Lower leg skin (tissue), 4 donors: ENCODE data around the gene TP53I13. TPM values are rescaled to one million over a fixed set of nuclear protein-coding genes. Genes with fewer than 3 reads are reported as not detected.

ENCODE experiments used
- DNase-seq, 2 donors: peaks; one replicate each; pipeline ENCODE4 v3.0.0-alpha.2; 2019; ENCODE audit warnings: low spot score in 2 of 2
- H3K4me3 ChIP-seq: fragments of 200-600 bp; sonication (generic); 2 replicates; pipeline ENCODE4 v1.5.1; 2017; ENCODE audit warnings: mild to moderate bottlenecking, low read depth; ENCODE audit not compliant: poor library complexity, severe bottlenecking
- CTCF ChIP-seq, 3 donors: fragments of 450-650 bp; IDR thresholded peaks; one replicate each; pipeline ENCODE4 v1.5.1; 2016; ENCODE audit warnings: antibody characterized with exemption in 3 of 3, mild to moderate bottlenecking in 3 of 3, moderate library complexity in 2 of 3
- POLR2A ChIP-seq, 2 donors: fragments of 450-650 bp; IDR thresholded peaks; one replicate each; pipeline ENCODE4 v1.6.1; 2016 to 2017; ENCODE audit warnings: antibody characterized with exemption in 2 of 2, mild to moderate bottlenecking in 1 of 2, moderate library complexity in 1 of 2
- WGBS, 2 donors: methylation state at CpG; one replicate each; pipeline ENCODE4 v1.1.5; 2018; 5-methylcytosine and 5-hydroxymethylcytosine counted together
- intact Hi-C: fragments of 100-400 bp; cut with DNase I; formaldehyde crosslinking; loops from one replicate; pipeline ENCODE4 v1.15.0; 2023; ENCODE audit warnings: low total_unique reads
- total RNA-seq, 4 donors: library from RNA; depleted of rRNA; stranded (reverse); fragments of >200 nt; gene quantifications; one replicate each; pipeline ENCODE4 v1.1.0, GENCODE V29; 2016

The TP53I13 gene
- total RNA-seq, 4 donors from 2014 or later = 30.2 to 55.8 (median 34.5) TPM

DNA sequence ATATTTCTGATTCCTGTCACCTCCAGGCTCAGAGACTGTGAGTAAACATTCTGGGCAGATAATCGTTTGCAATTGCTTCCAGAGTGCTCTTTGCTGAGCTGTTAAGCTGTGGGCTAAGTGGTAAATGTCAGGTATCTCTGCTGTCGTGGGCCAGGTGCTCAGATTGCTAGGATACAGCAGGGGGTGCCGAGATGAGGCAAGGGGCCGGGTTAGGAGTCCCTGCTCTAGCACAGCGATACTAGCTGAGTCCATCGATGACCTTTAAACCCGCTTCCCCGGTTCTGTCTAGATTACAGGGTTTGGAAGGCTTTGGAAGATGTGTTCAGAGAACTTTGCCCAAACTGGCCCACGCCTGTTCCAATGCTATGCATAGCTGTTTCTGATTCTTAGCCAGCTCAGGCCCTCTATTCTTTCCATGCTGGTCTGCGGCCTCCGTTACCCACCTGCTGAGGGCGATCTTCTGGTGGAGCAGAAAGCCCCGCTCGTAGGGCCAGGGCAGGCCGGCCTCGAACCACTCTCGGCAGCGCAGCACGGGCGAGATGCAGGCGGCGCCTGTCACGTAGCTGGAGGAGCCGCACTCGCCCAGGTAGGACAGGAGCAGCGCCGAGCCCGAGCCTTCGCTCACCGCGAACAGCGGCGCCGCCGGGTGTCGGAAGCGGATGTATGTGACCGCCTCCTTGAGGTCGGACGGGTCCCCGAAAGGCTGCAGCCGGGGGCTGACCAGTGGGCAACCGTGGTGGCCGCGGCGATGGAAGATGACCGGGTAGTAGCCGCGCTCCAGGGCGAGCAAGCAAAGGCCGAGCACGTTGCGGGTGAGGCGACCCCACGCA, 2.6 kb upstream of the TP53I13 start:
- WGBS, 2 donors = 18 to 32% methylated on average over 32 to 51 of the region's 55 CpGs
- DNase-seq = peak; percentile 16 to 91
- intact Hi-C loops = no loop called here
- TF ChIP-seq CTCF (IDR thresholded peaks at IDR 0.05) (no peak), POLR2A (IDR thresholded peaks at IDR 0.05) (no peak)
- H3K4me3 ChIP-seq = peak overlapping the region; percentile 68

- intact Hi-C loops = no loop called here
These were observed 1.8 kb upstream of the TP53I13 start, which contains the start of gene ABHD15 for GRCh38 chr17:29566473-29567303. Gene ABHD15, minus strand, starts transcription at chr17:29567037. Its CDS starts 71 bp downstream, at chr17:29566966.

GRCh38 chr17:29567304-29567553, 1.3 kb upstream of the TP53I13 start:
- peak overlapping the region; percentile 68 for H3K4me3 ChIP-seq
- TF ChIP-seq CTCF (IDR thresholded peaks at IDR 0.05) (no peak), POLR2A (IDR thresholded peaks at IDR 0.05) (no peak)
- 0 to 1% methylated on average over 22 to 24 of the region's 27 CpGs for WGBS, 2 donors
- intact Hi-C loops = no loop called here
- DNase-seq = no peak

More at GRCh38 chr17:29566473-29567303, 1.8 kb upstream of the TP53I13 start, which contains the start of gene ABHD15:
- TF ChIP-seq POLR2A (IDR thresholded peaks at IDR 0.05) (no peak), CTCF (IDR thresholded peaks at IDR 0.05) (no peak)
- peak; percentile 36 to 93 for DNase-seq
- H3K4me3 ChIP-seq = peak within 1 kb of the TSS; percentile 68
- 2 to 5% methylated on average over 17 to 36 of the region's 94 CpGs for WGBS, 2 donors

DNA sequence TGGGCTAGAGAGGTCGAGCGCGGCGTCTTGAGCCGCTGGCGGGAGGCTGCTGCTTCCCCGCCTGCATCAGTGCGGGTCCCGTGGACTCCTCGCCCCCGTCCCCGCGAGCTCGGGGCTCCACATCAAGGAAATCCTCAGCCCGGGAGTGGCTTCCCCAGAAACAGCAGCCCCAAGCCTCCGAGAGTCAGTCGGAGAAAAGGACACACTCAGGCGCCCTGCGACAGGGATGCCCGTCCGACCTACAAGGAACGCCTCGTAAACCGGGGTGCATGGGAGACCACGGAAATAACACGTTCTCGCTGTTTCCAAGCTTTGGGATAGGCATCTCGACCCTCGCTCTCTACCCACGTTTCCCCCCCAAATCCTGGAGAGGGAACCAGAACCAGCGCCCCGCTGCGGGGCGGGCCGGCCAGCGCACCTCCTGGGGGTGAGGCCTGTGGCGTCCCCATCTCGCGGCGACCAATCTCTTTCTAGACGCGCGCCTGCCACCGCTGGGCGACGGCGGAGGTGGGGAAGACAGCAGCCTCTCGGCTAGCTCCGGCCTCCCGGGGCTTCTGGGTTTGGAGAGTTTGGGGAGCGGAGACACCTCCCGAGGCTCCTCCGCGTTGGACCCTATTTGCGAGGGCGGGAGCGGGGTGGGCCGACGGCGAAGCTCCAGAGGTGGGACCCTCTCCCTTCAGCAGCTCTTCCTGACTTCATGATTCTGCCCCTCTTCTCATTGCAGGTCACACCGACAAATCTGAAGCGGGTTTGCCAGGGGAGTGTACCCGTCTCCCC, 759 bp upstream of the TP53I13 start:
- DNase-seq = peak; percentile 29 to 94
- intact Hi-C loops = no loop called here
- TF ChIP-seq POLR2A (IDR thresholded peaks at IDR 0.05) = no peak
- TF ChIP-seq CTCF (IDR thresholded peaks at IDR 0.05) = no peak

GRCh38 chr17:29569245-29569950, 897 bp downstream of the TP53I13 start:
- intact Hi-C loops = no loop called here
- no peak for TF ChIP-seq POLR2A (IDR thresholded peaks at IDR 0.05)
- TF ChIP-seq CTCF (IDR thresholded peaks at IDR 0.05) = no peak
- peak; percentile 15 to 72 for DNase-seq
- H3K4me3 ChIP-seq = peak overlapping the region; percentile 68
- 52 to 53% methylated on average over 14 of the region's 14 CpGs for WGBS, 2 donors

More for the DNA sequence above, 759 bp upstream of the TP53I13 start:
- peak overlapping the region; percentile 68 for H3K4me3 ChIP-seq
- 0 to 1% methylated on average over 28 to 36 of the region's 63 CpGs for WGBS, 2 donors
